Activated T-cell treated with anti-CD3 and anti-CD28 coated beads for 1 hour (primary cell): ENCODE data around the gene SSBP4.
A peak's percentile ranks its signal among the peaks of the same experiment; 100 is the strongest.

ENCODE experiments used
- DNase-seq: peaks from one replicate; pipeline ENCODE4 v3.0.0-alpha.2; 2020; ENCODE audit warnings: low read depth

Gene SSBP4

DNA sequence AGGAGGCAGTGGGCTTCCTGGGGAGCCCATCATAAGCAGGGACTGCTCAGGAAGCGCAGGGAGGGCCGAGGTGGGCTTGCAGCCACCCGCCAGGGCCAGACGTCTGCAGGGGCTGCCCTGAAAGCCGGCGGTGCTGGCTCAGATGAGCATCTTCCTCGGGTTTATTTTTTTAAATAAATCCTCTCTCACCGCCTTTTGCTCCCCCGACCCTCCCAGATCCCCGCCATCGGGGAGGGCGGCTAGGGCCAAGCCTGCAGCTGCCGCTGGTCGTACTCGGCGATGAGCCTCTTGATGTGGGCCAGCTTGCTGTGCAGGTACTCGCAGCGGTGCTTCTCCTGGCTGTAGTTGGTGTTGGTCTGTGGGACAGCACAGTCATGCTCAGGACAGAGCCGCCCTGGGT is 25.3 kb downstream of the SSBP4 start:
- DNase-seq = no peak

DNA sequence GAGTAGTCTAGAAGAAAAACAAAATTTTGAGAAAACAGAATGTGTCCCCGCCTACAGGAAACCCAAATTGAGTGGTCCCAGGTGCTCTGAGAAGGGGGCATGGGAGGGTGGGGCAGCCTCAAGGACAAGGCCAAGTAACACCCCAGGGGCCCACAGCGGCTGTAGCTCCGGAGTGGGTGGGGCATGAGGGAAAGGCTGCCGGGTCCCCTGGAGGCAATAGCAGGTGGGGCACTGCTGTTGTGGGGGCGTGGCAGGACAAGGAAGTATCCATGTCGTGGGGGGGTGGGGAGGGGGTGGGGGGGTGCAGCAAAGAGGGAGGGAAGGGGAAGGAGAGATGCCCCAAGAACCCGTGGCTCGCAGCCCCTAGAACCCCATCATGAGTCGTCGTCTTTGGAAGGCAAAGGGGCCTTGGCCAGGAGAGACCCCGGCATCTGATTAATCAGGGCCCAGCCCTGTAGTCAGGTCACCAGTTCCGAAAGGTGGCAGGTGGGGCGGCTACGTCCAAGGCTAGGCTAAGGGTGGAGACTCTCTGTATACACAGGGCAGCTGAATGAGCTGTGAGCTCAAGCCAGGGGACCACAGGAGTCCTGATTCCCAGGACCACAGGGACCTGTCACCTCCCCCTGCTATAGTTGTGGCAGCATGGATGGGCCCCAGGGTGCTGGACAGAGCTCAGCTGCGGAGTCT is 26.2 kb downstream of the SSBP4 start:
- DNase-seq = no peak

DNA sequence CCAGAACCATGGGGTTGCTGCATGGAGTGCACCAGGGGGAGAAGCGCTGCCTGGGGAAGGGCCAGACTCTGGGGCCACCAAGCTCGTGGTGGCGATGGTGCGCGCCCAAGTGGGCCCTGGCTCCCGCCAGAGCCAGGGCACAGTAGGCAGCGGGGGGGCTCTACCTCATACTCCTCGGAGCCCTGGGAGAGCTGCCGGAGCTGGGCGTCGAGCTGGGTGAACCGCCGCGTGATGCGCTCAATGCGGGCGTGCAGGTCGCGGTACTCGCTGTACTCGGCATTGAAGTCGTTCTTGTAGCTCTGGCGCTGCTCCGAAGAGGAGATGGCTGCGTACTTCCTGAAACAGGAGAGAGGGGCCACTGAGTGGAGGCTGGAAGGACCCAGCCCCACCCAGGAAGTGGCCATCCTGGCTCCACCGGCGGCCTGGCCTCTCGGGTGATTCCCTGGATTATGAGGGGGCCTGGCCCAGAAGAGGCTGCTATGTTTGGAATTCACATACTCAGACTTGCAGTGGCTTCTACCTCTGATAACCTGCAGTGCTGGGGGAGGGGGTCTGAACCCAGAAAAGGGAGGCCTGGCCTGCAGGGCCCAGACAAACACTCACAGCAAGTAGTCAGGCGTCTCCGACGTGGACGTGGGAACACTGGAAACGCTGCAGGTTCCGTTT is 27.1 kb downstream of the SSBP4 start:
- no peak for DNase-seq

GRCh38 chr19:18446811-18447359 is 27.7 kb downstream of the SSBP4 start:
- no peak for DNase-seq

DNA sequence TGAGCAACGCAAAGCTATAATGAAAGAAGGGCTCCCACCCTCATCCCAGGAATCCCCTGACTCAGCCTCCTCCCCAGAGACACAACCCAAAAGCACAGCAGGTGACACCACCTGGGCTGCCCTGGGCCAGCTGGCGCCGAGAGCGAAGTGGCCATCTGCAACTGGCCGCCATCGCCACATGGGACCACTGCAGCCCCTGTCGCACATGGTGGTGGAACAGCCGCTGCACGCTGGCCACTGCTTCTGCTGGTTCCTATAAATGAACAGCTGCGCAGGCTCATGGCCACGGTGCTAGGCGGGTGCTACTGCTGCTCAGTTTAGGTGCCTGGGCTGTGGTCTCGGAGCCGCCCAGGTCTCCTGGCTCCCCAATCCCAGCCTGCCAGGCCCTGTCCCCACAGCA is 30.4 kb downstream of the SSBP4 start:
- no peak for DNase-seq

DNA sequence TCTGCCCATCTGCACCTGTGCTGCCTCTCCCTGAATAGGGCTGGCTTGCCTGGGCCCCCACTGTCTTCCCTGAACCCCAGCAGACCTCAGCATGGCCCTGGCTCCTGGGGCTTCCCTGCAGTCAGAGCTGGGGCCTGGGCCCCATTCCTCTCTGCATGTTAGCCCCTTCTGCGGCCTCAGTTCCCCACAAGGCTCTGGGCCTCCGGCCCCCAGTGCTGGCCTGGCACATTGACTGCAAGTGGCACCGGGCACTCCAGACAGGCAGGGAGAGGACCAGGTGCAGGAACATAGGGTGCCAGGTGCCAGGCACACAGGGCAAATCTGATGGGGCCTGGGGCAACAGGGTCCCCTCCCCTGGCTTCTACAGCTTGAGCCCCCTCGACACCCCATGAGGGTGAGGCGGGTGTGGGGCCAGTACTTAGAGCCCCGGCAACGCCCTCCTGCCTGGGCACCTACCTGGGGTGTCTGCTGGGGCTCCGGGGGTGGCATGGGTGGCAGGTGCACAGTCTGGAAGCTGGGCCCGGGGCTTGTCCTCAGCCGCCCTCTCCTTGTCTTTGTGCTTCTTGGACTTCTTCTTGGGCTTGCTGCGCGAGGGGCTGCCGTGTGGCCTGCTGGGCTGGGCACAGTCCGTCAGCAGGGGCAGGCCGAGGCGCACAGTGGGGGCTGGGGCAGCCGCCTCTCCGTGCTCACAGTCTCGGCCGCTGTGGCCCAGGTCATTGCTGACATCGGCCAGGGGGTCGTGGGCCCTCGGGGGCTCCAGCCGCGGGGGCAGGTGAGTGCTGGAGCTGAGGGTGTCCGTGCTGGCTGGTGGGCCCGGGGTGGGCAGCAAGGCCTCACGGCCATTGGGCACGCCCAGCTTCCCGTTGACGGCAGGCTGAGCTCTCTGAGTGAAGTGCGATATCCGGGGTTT is 31.1 kb downstream of the SSBP4 start:
- no peak for DNase-seq

DNA sequence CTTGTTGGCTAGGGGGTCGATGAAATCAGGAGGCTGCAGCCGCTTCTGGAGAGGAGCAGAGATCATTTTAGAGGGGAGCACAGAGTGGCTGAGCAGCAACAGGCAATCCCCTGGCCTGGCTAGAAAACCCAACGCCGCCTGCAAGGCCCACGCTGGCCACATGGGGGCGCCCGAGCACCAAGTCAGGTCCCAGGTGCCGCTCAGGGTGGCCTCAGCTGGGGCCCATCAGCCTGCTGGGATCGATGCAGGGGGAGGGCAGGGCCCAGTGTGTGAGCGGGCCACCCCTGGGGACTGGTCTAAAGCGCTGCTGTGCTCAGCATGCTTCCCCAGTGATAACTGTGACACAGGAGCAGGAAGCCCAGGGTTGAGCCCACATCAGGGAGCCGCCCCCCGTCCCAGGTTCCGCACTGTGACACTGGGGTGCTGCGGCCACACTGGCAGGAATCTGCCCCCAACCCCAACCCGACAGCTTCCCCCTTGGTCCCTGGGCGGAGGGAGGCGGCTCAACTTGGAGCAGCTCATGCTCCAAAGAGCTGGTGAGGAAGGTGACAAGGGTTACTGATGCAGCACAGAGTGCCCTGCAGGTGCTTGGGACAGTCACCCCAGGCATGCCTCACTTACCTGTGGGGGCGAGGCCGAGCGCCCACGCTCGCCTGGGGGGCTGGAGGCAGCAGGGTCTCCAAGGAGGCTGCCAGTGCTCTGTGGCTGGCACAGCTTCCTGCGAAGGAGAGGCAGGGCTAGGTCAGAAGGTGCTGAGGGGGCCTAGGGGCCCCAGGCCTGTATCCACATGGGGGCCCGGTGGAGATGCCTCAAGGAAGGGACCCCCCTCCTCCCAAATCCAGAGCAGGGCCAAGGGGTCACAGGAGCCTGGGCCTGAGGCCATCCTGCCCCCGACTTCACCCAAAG is 32.0 kb downstream of the SSBP4 start:
- DNase-seq = peak; percentile 91

DNA sequence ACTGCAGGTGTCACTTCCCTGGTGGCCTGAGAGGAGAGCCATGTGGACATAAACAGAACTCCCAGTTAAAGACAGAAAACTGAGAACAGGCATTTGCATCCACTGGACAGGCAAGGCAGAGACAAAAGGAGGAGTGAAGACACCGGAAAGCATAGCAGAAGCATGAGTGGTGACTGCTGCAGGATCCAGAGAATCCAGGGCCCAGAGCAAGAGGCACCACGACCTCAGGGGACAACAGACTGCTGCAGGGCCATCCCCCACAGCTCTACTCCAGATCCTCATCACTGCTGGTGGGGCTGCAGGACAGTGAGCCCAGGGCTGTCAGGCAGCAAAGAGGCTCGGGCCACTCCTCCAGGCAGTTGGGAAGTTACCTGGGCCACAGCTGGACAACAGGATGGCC is 33.2 kb downstream of the SSBP4 start:
- DNase-seq = no peak

DNA sequence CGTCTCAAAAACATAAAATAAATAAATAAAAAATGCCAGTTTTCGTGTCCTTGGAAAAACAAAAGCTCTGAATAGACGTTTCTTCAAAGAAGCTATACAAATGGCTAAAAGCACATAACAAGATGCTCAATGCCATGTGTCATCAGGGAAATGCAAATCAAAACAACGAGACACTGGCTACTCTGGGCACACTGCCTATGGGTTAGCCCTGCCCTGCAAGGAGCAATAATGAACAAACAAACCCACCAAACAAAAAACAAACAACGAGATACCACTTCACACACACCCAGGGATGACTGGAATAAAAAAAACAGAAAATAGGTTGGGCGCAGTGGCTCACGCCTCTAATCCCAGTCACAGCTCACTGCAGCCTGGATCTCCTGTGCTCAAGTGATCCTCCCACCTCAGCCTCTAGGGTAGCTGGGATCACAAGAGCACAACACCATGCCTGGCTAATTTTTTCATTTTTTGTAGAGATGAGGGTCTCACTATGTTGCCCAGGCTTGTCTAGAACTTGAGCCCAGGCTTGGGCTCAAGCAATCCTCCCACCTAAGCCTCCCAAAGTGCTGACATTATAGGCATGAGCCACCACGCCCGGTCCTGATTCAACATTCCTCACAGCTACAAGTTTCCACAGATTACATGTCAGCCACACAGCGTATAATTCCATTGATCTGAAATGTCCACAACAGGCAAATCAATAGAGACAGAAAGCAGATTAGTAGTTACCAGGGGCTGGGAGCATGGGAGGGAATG is 34.2 kb downstream of the SSBP4 start:
- DNase-seq = no peak

DNA sequence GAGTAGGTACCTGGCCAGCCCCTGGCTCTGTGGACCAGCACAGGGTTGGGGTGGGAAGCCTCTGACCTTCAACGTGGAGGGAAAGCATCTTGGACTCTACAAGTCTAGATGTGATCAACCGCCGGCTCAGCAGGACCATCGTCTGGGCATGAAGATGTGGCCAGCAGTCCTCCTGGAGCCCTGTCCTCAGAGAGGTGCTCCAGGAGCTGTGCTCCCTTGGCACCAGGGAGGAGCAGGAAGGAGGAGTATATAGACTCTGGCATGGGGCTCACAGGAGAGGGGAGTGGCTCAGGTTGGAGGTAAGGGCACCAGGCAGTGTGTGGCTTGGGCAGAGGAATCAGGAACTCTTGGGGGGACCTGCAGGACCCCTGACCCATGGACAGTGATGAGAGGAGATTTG is 37.1 kb downstream of the SSBP4 start:
- DNase-seq = no peak

DNA sequence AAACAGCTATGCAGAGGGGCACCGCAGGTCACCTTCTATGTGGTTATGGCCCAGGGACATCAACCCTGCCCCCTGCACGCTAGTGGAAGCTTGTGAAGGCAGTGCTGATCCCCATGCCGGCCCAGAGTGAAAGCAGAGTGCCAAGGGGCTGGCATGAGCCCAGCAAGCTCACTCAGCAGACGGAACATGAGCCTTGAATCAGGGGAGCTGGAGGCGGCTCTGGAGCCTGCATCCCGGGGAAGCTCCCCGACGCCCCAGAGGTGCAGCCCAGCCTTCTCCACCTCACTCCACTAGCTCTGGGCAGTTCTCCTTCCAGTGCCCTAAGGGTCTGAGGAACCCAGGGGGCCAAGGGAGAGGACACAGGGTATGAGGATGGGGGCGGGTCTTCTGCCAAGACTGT is 37.8 kb downstream of the SSBP4 start:
- no peak for DNase-seq

GRCh38 chr19:18457483-18458331 is 38.5 kb downstream of the SSBP4 start:
- DNase-seq = no peak

GRCh38 chr19:18460900-18461299 is 41.7 kb downstream of the SSBP4 start:
- DNase-seq = no peak

GRCh38 chr19:18461471-18461870 is 42.3 kb downstream of the SSBP4 start:
- no peak for DNase-seq

GRCh38 chr19:18464646-18465045 is 45.4 kb downstream of the SSBP4 start:
- no peak for DNase-seq

DNA sequence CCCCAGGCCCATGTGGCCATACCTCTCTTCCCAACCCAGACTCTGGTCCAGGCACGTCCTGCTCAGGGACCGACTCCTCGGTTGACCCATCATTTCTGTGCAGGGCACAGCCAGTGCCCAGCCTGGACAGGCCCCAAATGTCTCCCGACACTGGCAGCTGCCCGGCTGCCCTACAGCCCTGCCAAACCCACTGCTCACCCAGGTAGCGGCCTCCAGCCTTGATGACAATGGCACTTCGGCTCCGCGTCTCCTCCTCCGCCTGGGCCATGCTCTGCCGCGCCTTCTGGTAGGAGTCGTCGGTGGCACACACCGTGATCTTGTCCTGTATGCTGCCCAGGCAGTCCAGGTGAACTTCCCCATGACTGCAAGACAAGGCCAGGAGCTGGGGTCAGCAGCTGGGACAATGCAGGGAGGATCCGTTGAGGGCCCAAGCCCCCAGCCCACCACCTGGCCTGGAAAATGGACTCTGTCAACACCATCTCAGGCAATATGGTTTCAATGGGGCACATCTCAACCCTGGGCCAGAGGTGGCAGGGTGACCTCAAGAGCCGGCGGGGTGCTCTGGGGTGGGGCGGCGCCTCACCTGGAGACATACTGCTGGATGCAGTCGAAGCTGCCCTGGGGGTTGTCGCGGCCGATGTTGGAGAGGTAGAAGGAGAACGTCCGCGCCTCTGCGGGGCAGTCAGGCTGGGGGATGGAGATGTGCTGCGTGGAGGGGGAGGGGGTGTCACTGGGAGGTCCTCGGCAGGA is 46.2 kb downstream of the SSBP4 start:
- no peak for DNase-seq

DNA sequence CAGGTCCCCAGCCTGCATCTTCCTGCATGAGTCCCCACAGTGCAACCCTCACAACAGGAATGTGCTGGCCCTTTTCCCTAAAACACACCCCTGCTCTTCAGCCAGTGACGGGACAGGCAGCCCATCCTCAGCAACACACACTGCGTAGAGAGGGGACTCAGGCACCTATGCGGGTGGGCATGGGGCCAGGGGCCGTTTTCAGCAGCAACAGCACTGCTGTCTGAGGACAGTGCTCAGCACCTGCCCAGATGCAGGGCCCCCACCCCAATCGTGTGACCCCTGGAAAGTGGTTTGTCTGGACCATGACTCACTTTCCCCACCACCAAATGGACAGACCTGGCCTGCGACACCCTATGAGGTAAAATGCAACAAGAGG is 46.8 kb downstream of the SSBP4 start:
- DNase-seq = no peak

GRCh38 chr19:18466354-18466753 is 47.2 kb downstream of the SSBP4 start:
- no peak for DNase-seq

DNA sequence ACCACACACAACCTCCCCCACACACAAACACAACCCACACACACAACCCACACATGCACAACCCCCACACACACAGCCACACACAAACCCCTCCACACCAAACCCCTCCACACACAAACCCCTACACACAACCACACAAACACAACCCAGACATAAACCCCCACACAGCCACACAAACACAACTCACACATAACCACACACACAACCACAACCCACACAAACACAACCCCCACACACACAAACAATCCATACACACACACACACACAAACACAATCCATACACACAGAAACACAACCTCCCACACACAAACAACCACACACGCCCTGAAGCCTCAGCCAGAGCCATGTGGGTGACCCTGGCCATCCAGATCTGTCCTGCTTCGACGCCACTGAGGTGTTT is 48.8 kb downstream of the SSBP4 start:
- no peak for DNase-seq
